Activated CD4-positive, alpha-beta T cell treated with anti-CD3 and anti-CD28 coated beads for 36 hours (primary cell): ENCODE measurements around the gene TSKU. TPM values are rescaled to one million over a fixed set of nuclear protein-coding genes. Genes with fewer than 3 reads are reported as not detected.
"Not testable (repeated sequence)": the region's sequence is repeated elsewhere in the genome, so short reads cannot be mapped to it uniquely, and the experiment has no call there.

Experiments used
- ATAC-seq: fragments of 200-7000 bp; cut with Tn5 transposase; one replicate; pipeline ENCODE4 v1.10.0; 2021; ENCODE audit warnings: mild to moderate bottlenecking, moderate library complexity
- CTCF ChIA-PET: fragments of 350-600 bp; sonication (Branson Sonifier 250); formaldehyde crosslinking; loops from one replicate; lab custom pipeline; 2021; ENCODE audit warnings: antibody characterized with exemption; lab: Charles Lee
- POLR2A ChIA-PET: fragments of 350-600 bp; sonication (Branson Sonifier 250); formaldehyde crosslinking; loops from one replicate; lab custom pipeline; 2021; ENCODE audit warnings: antibody characterized with exemption, inconsistent platforms; lab: Charles Lee
- DNase-seq: peaks from one replicate; pipeline ENCODE4 v3.0.0-alpha.2; 2020
- H3K27ac Mint-ChIP-seq: one replicate; pipeline ENCODE4 v1.8.0; 2021; ENCODE audit warnings: mixed read lengths
- H3K27me3 Mint-ChIP-seq: one replicate; pipeline ENCODE4 v1.8.0; 2021; ENCODE audit warnings: mixed read lengths
- H3K36me3 Mint-ChIP-seq: one replicate; pipeline ENCODE4 v1.8.0; 2021; ENCODE audit warnings: low read depth, mixed read lengths
- H3K4me1 Mint-ChIP-seq: one replicate; pipeline ENCODE4 v1.8.0; 2021; ENCODE audit warnings: mixed read lengths
- H3K4me3 Mint-ChIP-seq: one replicate; pipeline ENCODE4 v1.8.0; 2021; ENCODE audit warnings: mild to moderate bottlenecking, moderate library complexity, mixed read lengths
- H3K9me3 Mint-ChIP-seq: one replicate; pipeline ENCODE4 v1.8.0; 2021; ENCODE audit warnings: low read depth, mixed read lengths
- intact Hi-C, 2 experiments: fragments of 100-400 bp; cut with DNase I in 1 of 2; cut with micrococcal nuclease in 1 of 2; formaldehyde crosslinking; loops; one replicate each; pipeline versions ENCODE4 v1.14.2 to v1.15.1; 2022 to 2024; cut with DNase I, micrococcal nuclease
- total RNA-seq, 2 experiments: library from RNA; stranded (reverse); gene quantifications; one replicate each; pipeline ENCODE4 v1.2.3, GENCODE V29; 2021

The TSKU gene, protein sequence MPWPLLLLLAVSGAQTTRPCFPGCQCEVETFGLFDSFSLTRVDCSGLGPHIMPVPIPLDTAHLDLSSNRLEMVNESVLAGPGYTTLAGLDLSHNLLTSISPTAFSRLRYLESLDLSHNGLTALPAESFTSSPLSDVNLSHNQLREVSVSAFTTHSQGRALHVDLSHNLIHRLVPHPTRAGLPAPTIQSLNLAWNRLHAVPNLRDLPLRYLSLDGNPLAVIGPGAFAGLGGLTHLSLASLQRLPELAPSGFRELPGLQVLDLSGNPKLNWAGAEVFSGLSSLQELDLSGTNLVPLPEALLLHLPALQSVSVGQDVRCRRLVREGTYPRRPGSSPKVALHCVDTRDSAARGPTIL
- total RNA-seq: 1 to 10 TPM; 8.0 to 8.3 TPM

DNA sequence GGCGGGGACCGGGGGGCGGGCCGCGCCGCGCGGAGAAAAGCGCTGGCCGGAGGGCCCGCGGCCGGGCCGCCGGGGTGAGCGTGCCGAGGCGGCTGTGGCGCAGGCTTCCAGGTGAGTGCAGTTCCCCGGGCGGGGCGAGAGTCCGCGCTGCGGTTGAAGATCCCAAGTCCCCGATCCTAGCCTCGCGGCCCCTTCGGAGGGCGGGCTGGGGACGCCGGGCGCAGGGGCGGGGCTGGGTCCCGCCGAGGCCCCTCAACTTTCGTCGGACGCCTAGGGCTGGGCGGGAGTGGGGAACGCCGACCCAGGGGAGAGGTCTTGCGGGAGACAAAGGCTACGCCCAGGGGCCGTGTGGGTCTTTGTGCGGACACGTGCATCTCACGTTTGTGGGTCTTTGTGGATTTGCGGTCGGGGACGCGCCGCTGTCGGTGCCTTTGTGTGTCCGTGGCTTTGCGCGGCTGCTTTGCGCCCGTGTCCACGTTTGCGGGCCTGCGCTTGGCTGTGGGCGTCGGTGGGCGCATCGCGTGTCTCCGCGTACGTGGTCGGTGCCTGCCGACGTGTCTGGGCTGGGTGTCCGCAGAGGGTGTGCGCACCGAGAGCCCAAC is at the start of gene TSKU:
Gene TSKU (plus strand): TSS at position 63 of the 602 bp plus-strand sequence. CDS start 12,261 bp downstream, outside the sequence.
- peaks cover 15% of the 10 kb centered on the region for H3K4me1 Mint-ChIP-seq
- ChIA-PET CTCF (interaction anchor here (1.1 kb wide), 1 partner anchor 15 kb away, joined by 4 read pairs; no protein-coding TSS in a partner anchor), POLR2A (interaction anchor here (1.4 kb wide), 1 partner anchor 20 kb away, joined by 3 read pairs; no protein-coding TSS in a partner anchor)
- H3K9me3 Mint-ChIP-seq: no peaks in the 10 kb centered on the region
- peak; percentile 41 for DNase-seq
- peak within 1 kb of the TSS; percentile 96 for H3K27ac Mint-ChIP-seq
- H3K4me3 Mint-ChIP-seq: peak within 1 kb of the TSS; percentile 69
- ATAC-seq: no peak
- H3K27me3 Mint-ChIP-seq: peaks cover 37% of the 10 kb centered on the region
- intact Hi-C loops: loop anchor here (1.0 to 10.0 kb wide), 5 partner anchors 15 to 549 kb away; partner anchors contain the start of genes ACER3 (in 1 of the 2) and EMSY (in 1 of the 2)
- H3K36me3 Mint-ChIP-seq: no peaks in the 10 kb centered on the region

DNA sequence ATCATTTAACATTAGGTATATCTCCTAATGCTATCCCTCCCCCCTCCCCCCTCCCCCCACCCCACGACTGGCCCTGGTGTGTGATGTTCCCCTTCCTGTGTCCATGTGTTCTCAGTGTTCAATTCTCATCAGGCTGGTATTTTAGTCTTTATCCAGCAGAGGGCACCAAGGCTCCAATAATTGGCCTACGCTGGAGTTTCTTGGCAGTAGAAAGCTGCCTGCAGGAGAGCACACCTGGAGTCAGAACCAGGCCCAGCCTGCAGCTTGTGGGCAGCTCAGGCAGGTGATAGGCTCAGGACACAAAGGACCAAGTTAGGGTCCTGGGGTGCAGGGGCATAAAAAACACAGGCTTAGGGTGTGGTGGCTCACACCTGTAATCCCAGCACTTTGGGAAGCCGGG is 49.2 kb upstream of the TSKU start:
- intact Hi-C loops: loop anchor here (1.0 to 10.0 kb wide), 6 partner anchors 65 to 358 kb away; no protein-coding TSS in a partner anchor
- CTCF ChIA-PET: interaction anchor here (0.6 to 4.0 kb wide), 16 partner anchors 11 to 468 kb away, joined by 3 to 51 read pairs (median 4); no protein-coding TSS in a partner anchor
- H3K4me1 Mint-ChIP-seq, H3K4me3 Mint-ChIP-seq, H3K36me3 Mint-ChIP-seq, H3K9me3 Mint-ChIP-seq, H3K27ac Mint-ChIP-seq, H3K27me3 Mint-ChIP-seq: not testable (repeated sequence)
- peak; percentile 68 for DNase-seq
- ATAC-seq: peak; percentile 88
- POLR2A ChIA-PET: interaction anchor here (0.5 kb wide), 1 partner anchor 13 kb away, joined by 14 read pairs; no protein-coding TSS in a partner anchor

DNA sequence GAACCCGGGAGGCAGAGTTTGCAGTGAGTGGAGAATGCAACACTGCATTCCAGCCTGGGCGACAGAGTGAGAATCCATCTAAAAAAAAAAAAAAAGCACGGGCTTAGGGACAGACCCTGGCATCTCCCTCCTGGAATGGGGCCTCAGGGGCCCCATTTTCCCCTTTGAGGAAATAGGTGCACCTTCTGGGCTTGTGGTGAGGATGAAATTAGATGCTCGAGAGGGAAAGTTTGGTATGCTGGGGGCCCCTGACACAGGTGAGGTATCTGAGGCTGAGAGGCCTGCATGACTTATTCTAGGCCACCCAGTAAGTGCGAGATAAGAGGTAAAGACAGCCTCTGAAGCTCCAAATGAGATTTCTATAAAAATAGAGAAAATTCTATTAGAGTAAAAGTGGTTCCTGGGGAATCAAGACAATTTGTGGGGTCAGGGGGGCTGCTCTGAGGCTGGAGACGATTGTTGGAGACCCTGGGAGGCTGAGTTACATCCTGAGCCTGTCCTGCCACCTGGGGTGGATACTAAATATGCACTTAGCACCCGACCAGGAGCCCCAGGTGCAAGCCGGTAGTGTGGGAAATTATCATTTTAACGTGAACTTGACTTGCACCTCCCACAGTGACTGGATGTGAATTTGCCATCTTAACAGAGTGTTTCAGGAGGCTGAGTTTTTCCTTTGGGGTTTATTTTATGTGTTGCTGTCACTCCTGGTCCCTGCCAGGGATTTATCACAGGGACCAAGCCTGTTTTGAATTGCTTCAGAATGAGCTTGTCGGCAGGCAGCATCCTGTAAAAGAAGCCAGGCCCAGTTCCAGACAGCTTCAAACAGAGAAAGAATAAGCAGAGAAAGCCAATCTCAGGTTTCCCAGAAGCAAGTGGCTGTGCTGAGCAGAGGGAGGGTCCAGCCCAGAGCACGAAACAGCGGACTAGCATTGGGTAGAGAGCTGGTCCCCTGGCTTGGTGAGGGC is 48.4 kb upstream of the TSKU start:
- POLR2A ChIA-PET: interaction anchor here (0.5 kb wide), 1 partner anchor 12 kb away, joined by 14 read pairs; no protein-coding TSS in a partner anchor
- Mint-ChIP-seq H3K36me3 (no peaks in the 10 kb centered on the region), H3K4me3 (no peak overlapping the region), H3K4me1 (no peaks in the 10 kb centered on the region), H3K9me3 (no peaks in the 10 kb centered on the region), H3K27me3 (no peaks in the 10 kb centered on the region), H3K27ac (no peak overlapping the region)
- ATAC-seq (no peak), DNase-seq (no peak)
- intact Hi-C loops: loop anchor here (1.0 to 10.0 kb wide), 6 partner anchors 65 to 358 kb away; no protein-coding TSS in a partner anchor
- CTCF ChIA-PET: interaction anchor here (0.5 to 4.0 kb wide), 21 partner anchors 10 to 467 kb away, joined by 3 to 51 read pairs (median 4); no protein-coding TSS in a partner anchor

DNA sequence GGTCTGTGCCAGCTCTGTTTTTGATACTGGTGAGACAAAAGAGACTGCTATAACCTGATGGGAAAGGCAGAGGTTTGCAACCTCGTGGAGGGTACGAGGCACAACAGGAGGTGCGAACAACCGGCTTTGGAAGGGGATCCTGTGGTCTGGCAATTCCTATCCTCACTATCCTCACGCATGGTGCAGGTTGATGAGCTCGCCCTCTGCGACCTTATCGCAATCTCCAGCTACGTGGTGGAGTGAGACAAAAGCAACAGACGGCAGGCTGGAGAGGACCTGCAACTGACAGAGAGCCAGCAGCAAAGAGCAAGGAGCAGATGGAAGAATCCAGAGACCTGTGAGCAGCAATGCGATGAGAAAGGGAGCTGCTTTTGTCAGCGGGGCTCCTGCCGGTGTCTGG is 47.3 kb upstream of the TSKU start:
- no peak overlapping the region for H3K4me3 Mint-ChIP-seq
- H3K9me3 Mint-ChIP-seq: no peaks in the 10 kb centered on the region
- intact Hi-C loops: loop anchor here in 1 of 2 experiments (2.0 to 10.0 kb wide), 2 partner anchors 183 to 309 kb away; no protein-coding TSS in a partner anchor
- ChIA-PET POLR2A (no interaction called here), CTCF (interaction anchor here (0.6 to 4.0 kb wide), 10 partner anchors 13 to 319 kb away, joined by 3 to 51 read pairs (median 4); no protein-coding TSS in a partner anchor)
- no peak for ATAC-seq
- DNase-seq: no peak
- H3K4me1 Mint-ChIP-seq: no peaks in the 10 kb centered on the region
- no peaks in the 10 kb centered on the region for H3K27me3 Mint-ChIP-seq
- H3K27ac Mint-ChIP-seq: no peak overlapping the region
- no peaks in the 10 kb centered on the region for H3K36me3 Mint-ChIP-seq

DNA sequence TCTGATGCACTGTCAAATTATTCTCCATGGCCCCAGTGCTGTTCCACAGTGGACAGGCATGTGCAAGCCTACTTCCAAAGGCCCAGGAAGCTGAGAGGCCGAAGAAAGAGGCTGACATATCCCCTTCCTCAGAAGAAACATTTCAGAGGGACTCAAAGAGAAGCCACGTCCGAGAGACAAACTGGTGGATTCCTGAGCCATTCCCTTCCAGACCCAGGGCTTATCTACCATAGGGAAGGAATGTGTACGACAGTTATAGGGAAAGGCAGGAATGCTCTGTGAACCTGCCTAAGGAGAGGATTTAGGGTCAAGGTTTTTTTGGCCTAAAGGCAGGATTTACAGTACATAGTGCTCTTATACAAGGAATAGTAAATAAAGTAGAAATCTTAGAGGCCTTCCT is 46.9 kb upstream of the TSKU start:
- H3K4me1 Mint-ChIP-seq: no peaks in the 10 kb centered on the region
- no peaks in the 10 kb centered on the region for H3K36me3 Mint-ChIP-seq
- no peaks in the 10 kb centered on the region for H3K27me3 Mint-ChIP-seq
- intact Hi-C loops: loop anchor here in 1 of 2 experiments (10.0 kb wide), 1 partner anchor 309 kb away; no protein-coding TSS in a partner anchor
- H3K4me3 Mint-ChIP-seq: no peak overlapping the region
- no peaks in the 10 kb centered on the region for H3K9me3 Mint-ChIP-seq
- DNase-seq (no peak), ATAC-seq (no peak)
- ChIA-PET CTCF (interaction anchor here (0.6 to 4.0 kb wide), 6 partner anchors 12 to 342 kb away, joined by 3 to 51 read pairs (median 4); no protein-coding TSS in a partner anchor), POLR2A (no interaction called here)
- no peak overlapping the region for H3K27ac Mint-ChIP-seq

DNA sequence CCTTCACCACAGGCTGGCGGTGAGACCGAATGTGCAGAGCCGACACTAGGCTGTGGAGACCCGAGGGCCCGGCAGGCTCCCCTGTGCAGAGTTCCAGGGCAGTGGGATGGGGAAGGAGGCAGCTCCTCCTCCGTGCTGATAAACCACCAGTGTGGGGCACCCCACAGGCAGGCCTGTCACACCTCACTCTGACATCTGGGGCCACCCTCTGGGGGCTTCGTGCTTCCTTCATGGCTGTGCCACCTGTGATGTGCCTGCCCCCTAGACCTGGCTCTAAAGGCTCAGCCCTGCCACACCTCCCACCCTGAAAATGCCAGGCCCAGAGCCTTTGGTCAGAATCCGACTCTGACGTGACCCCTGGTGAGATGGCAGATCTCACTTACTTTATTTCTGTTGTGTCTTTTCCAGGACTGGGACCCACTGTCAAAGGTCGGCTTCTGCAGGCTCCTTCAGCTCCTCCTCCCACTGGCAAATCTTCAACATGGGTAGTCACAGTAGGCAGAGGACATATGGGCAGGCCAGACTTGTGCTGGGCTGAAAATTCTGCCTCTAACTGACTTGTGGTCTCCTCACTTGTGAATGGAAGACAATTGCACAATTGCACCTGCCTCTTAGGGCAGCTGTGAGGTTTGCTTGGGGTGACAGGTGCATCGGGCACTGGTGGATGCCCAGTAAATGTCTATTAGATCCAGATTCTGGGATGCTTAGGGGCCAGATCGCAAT is 46.2 kb upstream of the TSKU start:
- Mint-ChIP-seq H3K9me3 (no peaks in the 10 kb centered on the region), H3K27me3 (no peaks in the 10 kb centered on the region), H3K4me1 (no peaks in the 10 kb centered on the region), H3K4me3 (no peak overlapping the region), H3K36me3 (no peaks in the 10 kb centered on the region), H3K27ac (no peak overlapping the region)
- POLR2A ChIA-PET: no interaction called here
- no peak for DNase-seq
- no peak for ATAC-seq
- intact Hi-C loops: loop anchor here in 1 of 2 experiments (10.0 kb wide), 1 partner anchor 308 kb away; no protein-coding TSS in a partner anchor
- CTCF ChIA-PET: interaction anchor here (0.6 to 1.1 kb wide), 3 partner anchors 63 to 343 kb away, joined by 3 read pairs; no protein-coding TSS in a partner anchor

DNA sequence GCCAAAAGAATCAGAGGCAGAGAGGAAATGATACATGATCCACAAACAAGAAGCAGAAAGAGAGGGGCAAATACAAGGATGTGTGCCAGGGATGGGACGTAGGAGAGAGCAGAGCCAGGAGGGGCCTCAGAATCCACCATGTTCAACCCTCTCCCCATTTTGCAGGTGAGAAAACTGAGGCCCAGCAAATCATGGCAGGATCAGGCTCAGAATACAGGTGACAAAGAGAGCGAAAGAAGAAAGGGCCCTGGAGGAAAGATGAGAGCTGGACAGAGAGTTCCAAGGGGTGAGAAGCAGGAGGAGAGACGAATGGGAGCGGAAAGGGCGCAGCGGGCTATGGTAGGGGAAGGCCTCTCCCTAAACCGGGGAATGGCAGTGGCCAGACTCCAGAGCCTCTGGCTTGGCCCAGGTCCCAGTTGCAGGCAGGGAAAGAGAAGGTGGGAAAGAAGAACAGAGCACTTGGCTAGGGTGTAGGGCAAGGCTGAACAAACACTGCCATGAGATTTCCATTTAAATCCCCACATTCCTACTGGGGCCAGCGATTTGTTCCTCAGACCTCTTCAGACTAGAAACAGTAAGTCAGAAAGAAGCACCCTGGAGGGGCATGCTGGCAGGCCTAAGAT is 44.4 kb upstream of the TSKU start:
- CTCF ChIA-PET: no interaction called here
- POLR2A ChIA-PET: no interaction called here
- Mint-ChIP-seq H3K27ac (no peak overlapping the region), H3K9me3 (no peaks in the 10 kb centered on the region), H3K36me3 (no peaks in the 10 kb centered on the region), H3K4me3 (no peak overlapping the region), H3K27me3 (peaks cover 2% of the 10 kb centered on the region), H3K4me1 (no peaks in the 10 kb centered on the region)
- ATAC-seq (no peak), DNase-seq (no peak)
- intact Hi-C loops: loop anchor here in 1 of 2 experiments (10.0 kb wide), 1 partner anchor 306 kb away; no protein-coding TSS in a partner anchor

DNA sequence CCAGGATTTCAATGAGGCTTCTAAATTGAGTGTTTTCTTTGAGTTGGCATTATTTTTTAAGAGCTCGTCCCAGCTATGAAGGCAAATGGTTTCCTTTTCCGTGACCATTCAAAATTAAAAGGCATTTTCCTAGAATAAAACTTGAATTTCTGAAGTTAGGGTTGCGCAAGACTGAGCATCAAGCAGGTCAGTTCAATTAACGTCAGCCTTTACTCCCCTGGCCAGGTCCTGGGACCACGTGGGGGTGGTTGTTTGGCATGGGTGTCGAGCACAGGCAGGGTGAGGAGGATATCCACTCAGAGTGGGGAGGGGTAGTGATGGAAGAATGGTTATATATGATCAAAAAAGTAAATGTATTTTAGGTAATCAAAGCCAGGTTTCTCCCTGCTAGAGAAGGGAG is 43.4 kb upstream of the TSKU start:
- no peaks in the 10 kb centered on the region for H3K4me1 Mint-ChIP-seq
- no peaks in the 10 kb centered on the region for H3K9me3 Mint-ChIP-seq
- intact Hi-C loops: loop anchor here in 1 of 2 experiments (10.0 kb wide), 1 partner anchor 305 kb away; no protein-coding TSS in a partner anchor
- no peaks in the 10 kb centered on the region for H3K36me3 Mint-ChIP-seq
- H3K27me3 Mint-ChIP-seq: peaks cover 2% of the 10 kb centered on the region
- H3K27ac Mint-ChIP-seq: no peak overlapping the region
- no peak for ATAC-seq
- no peak overlapping the region for H3K4me3 Mint-ChIP-seq
- CTCF ChIA-PET: interaction anchor here (0.6 to 1.5 kb wide), 6 partner anchors 12 to 180 kb away, joined by 3 to 4 read pairs (median 3); no protein-coding TSS in a partner anchor
- DNase-seq: no peak
- POLR2A ChIA-PET: no interaction called here

DNA sequence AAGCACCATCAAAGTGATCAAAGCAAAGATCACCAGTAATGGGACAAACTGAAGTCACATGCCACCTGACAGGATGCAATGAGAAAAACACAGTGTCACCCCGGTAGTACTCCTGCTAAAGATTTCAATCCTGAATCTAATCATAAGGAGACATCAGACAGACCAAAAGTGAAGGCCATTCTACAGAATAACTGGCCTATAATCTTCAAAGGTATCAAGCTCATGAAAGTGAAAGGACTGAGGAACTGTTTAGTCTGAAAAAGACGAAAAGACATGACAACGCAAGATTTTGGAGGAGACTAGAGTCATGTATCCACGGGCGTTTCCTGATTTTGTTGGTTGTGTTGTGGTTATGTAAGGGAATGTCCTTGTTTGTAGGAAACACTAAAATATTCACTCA is 42.4 kb upstream of the TSKU start:
- ATAC-seq: no peak
- H3K27ac Mint-ChIP-seq: no peak overlapping the region

More for the DNA sequence above, 42.4 kb upstream of the TSKU start:
- POLR2A ChIA-PET: no interaction called here
- intact Hi-C loops: no loop called here
- Mint-ChIP-seq H3K4me1 (no peaks in the 10 kb centered on the region), H3K27me3 (peaks cover 4% of the 10 kb centered on the region), H3K9me3 (no peaks in the 10 kb centered on the region), H3K36me3 (no peaks in the 10 kb centered on the region), H3K4me3 (no peak overlapping the region)
- DNase-seq: no peak
- CTCF ChIA-PET: interaction anchor here (1.3 to 1.5 kb wide), 3 partner anchors 19 to 179 kb away, joined by 3 to 4 read pairs (median 4); no protein-coding TSS in a partner anchor
